WTC11 (cell line): Measurements from ENCODE around the gene GPATCH2.

Source experiments
- CREB1 ChIP-seq: sonication (generic); formaldehyde crosslinking; IDR thresholded peaks from 2 replicates; pipeline ENCODE4 v1.8.0; 2023; ENCODE audit warnings: mild to moderate bottlenecking, missing genetic modification reagents
- ELF4 ChIP-seq: sonication (generic); formaldehyde crosslinking; IDR thresholded peaks from 2 replicates; pipeline ENCODE4 v1.8.1; 2022; ENCODE audit warnings: low read depth, mild to moderate bottlenecking, moderate library complexity, missing genetic modification reagents
- FOXJ3 ChIP-seq: sonication (generic); formaldehyde crosslinking; IDR thresholded peaks from 2 replicates; pipeline ENCODE4 v1.9.0; 2021; ENCODE audit warnings: missing genetic modification reagents, mild to moderate bottlenecking, borderline replicate concordance
- FOXP1 ChIP-seq: sonication (generic); formaldehyde crosslinking; IDR thresholded peaks from 2 replicates; pipeline ENCODE4 v1.8.0; 2022; ENCODE audit warnings: missing genetic modification reagents, mild to moderate bottlenecking, moderate library complexity, borderline replicate concordance
- JUN ChIP-seq: sonication (generic); formaldehyde crosslinking; IDR thresholded peaks from 2 replicates; pipeline ENCODE4 v1.8.0; 2023; ENCODE audit warnings: mild to moderate bottlenecking, missing genetic modification reagents
- NR3C1 ChIP-seq: sonication (generic); formaldehyde crosslinking; conservative IDR thresholded peaks from 2 replicates; pipeline ENCODE4 v1.8.1; 2023; ENCODE audit warnings: low read depth, mild to moderate bottlenecking, missing genetic modification reagents
- RORB ChIP-seq: fragments of 250-450 bp; sonication (Bioruptor Pico); IDR thresholded peaks from 2 replicates; pipeline ENCODE4 v1.9.0; 2021; ENCODE audit warnings: mild to moderate bottlenecking
- ZNF263 ChIP-seq: sonication (generic); formaldehyde crosslinking; IDR thresholded peaks from 2 replicates; pipeline ENCODE4 v1.8.1; 2022; ENCODE audit warnings: low read depth, mild to moderate bottlenecking, moderate library complexity, missing genetic modification reagents
- TF ChIP-seq, protein P1 (sequence below): sonication (generic); formaldehyde crosslinking; conservative IDR thresholded peaks from 2 replicates; pipeline ENCODE4 v1.8.1; 2022; ENCODE audit warnings: mild to moderate bottlenecking, missing genetic modification reagents
- TF ChIP-seq, protein P2 (sequence below): fragments of 200-600 bp; IDR thresholded peaks from 2 replicates; pipeline ENCODE4 v1.8.0; 2022; ENCODE audit warnings: antibody characterized with exemption

DNA sequence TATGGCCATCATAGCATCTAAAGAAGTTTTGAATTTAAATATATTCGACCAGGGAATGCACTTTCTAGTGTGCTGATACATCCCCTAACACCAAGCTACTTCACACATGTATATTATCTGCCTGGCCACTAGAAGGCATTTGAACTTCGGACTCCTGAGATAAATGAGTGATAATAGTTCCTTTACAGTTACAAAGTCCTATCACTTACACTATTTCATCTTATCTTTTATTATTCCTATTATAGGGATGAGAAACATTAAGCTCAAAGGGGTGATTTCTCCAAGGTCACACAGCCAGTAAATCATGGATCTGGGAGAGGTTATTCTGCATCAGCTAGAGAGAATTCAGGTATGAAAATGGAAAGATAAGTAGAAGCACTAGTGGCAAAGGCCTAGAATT lies 40.3 kb downstream of the GPATCH2 start:
- TF ChIP-seq, protein P1, sequence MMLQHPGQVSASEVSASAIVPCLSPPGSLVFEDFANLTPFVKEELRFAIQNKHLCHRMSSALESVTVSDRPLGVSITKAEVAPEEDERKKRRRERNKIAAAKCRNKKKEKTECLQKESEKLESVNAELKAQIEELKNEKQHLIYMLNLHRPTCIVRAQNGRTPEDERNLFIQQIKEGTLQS (CRISPR knock-in tag) = no peak
- TF ChIP-seq NR3C1 (CRISPR knock-in tag) (no peak), ELF4 (CRISPR knock-in tag) (no peak), ZNF263 (CRISPR knock-in tag) (no peak), FOXP1 (no peak), CREB1 (CRISPR knock-in tag) (no peak), JUN (CRISPR knock-in tag) (no peak), FOXJ3 (no peak), RORB (CRISPR knock-in tag) (no peak)
- TF ChIP-seq, protein P2, sequence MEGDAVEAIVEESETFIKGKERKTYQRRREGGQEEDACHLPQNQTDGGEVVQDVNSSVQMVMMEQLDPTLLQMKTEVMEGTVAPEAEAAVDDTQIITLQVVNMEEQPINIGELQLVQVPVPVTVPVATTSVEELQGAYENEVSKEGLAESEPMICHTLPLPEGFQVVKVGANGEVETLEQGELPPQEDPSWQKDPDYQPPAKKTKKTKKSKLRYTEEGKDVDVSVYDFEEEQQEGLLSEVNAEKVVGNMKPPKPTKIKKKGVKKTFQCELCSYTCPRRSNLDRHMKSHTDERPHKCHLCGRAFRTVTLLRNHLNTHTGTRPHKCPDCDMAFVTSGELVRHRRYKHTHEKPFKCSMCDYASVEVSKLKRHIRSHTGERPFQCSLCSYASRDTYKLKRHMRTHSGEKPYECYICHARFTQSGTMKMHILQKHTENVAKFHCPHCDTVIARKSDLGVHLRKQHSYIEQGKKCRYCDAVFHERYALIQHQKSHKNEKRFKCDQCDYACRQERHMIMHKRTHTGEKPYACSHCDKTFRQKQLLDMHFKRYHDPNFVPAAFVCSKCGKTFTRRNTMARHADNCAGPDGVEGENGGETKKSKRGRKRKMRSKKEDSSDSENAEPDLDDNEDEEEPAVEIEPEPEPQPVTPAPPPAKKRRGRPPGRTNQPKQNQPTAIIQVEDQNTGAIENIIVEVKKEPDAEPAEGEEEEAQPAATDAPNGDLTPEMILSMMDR = no peak
